BE2C (cell line): ENCODE data around the gene PTPN9.
"Not testable (repeated sequence)": the region's sequence is repeated elsewhere in the genome, so short reads cannot be mapped to it uniquely, and the experiment has no call there.

Experiments used
- DNase-seq: peaks from one replicate; pipeline ENCODE4 v3.0.0-alpha.2; 2020
- H3K27me3 ChIP-seq: fragments of 250-450 bp; sonication (Bioruptor Pico); 2 replicates; pipeline ENCODE4 v1.5.1; 2020; ENCODE audit warnings: mild to moderate bottlenecking
- H3K36me3 ChIP-seq: fragments of 250-450 bp; sonication (Bioruptor Pico); 2 replicates; pipeline ENCODE4 v1.5.1; 2020; ENCODE audit warnings: mild to moderate bottlenecking
- H3K4me1 ChIP-seq: fragments of 250-450 bp; sonication (Bioruptor Pico); 2 replicates; pipeline ENCODE4 v1.5.1; 2020
- H3K4me3 ChIP-seq: 2 replicates; pipeline ENCODE4 v1.5.1; 2011; ENCODE audit warnings: low read depth, low read length
- H3K9me3 ChIP-seq: fragments of 250-450 bp; sonication (Bioruptor Pico); 2 replicates; pipeline ENCODE4 v1.5.1; 2020
- CTCF ChIP-seq: IDR thresholded peaks from 2 replicates; pipeline ENCODE4 v1.5.1; 2012; ENCODE audit warnings: mild to moderate bottlenecking, low read depth, low read length

Gene PTPN9

GRCh38 chr15:75597667-75598341, 18.7 kb upstream of the PTPN9 start:
- Histone ChIP-seq H3K4me1 (no peaks in the 10 kb centered on the region), H3K27me3 (no peaks in the 10 kb centered on the region), H3K9me3 (no peaks in the 10 kb centered on the region), H3K4me3 (no peak overlapping the region), H3K36me3 (peaks cover 10% of the 10 kb centered on the region)
- no peak for DNase-seq
- peak; percentile 38 for TF ChIP-seq CTCF

GRCh38 chr15:75596703-75597345, 17.7 kb upstream of the PTPN9 start:
- H3K27me3 ChIP-seq, result no peaks in the 10 kb centered on the region
- no peak for DNase-seq
- peaks cover 10% of the 10 kb centered on the region for H3K36me3 ChIP-seq
- H3K4me1 ChIP-seq, result no peaks in the 10 kb centered on the region
- no peaks in the 10 kb centered on the region for H3K9me3 ChIP-seq
- no peak overlapping the region for H3K4me3 ChIP-seq
- TF ChIP-seq CTCF, result no peak

GRCh38 chr15:75594276-75594675, 15.2 kb upstream of the PTPN9 start:
- no peak for TF ChIP-seq CTCF
- DNase-seq, result no peak
- Histone ChIP-seq H3K4me1 (no peaks in the 10 kb centered on the region), H3K27me3 (no peaks in the 10 kb centered on the region), H3K36me3 (peaks cover 7% of the 10 kb centered on the region), H3K9me3 (no peaks in the 10 kb centered on the region), H3K4me3 (no peak overlapping the region)

- no peak for TF ChIP-seq CTCF
- H3K9me3 ChIP-seq, result no peaks in the 10 kb centered on the region
- no peak for DNase-seq
These were observed 12.7 kb upstream of the PTPN9 start for GRCh38 chr15:75591655-75592364.

GRCh38 chr15:75590239-75590638, 11.1 kb upstream of the PTPN9 start:
- no peak for DNase-seq
- H3K4me3 ChIP-seq, result no peak overlapping the region
- H3K36me3 ChIP-seq, result no peaks in the 10 kb centered on the region
- no peaks in the 10 kb centered on the region for H3K9me3 ChIP-seq
- TF ChIP-seq CTCF, result no peak
- no peaks in the 10 kb centered on the region for H3K4me1 ChIP-seq
- H3K27me3 ChIP-seq, result no peaks in the 10 kb centered on the region

More at GRCh38 chr15:75591655-75592364, 12.7 kb upstream of the PTPN9 start:
- H3K4me3 ChIP-seq, result no peak overlapping the region
- peaks cover under 1% of the 10 kb centered on the region; the same call in 1 of the 2 replicates for H3K36me3 ChIP-seq
- H3K4me1 ChIP-seq, result no peaks in the 10 kb centered on the region
- no peaks in the 10 kb centered on the region for H3K27me3 ChIP-seq

GRCh38 chr15:75589071-75589470, 10.0 kb upstream of the PTPN9 start:
- TF ChIP-seq CTCF, result no peak
- H3K4me1 ChIP-seq, result no peaks in the 10 kb centered on the region
- H3K9me3 ChIP-seq, result no peaks in the 10 kb centered on the region
- H3K36me3 ChIP-seq, result no peaks in the 10 kb centered on the region
- H3K4me3 ChIP-seq, result no peak overlapping the region
- no peak for DNase-seq
- no peaks in the 10 kb centered on the region for H3K27me3 ChIP-seq

GRCh38 chr15:75586422-75586821, 7.3 kb upstream of the PTPN9 start:
- not testable (repeated sequence) for DNase-seq, H3K27me3 ChIP-seq

More at GRCh38 chr15:75586422-75586821, 7.3 kb upstream of the PTPN9 start:
- not testable (repeated sequence) for H3K36me3 ChIP-seq, H3K4me3 ChIP-seq, H3K4me1 ChIP-seq, H3K9me3 ChIP-seq
